HCT116 (cell line): ENCODE data around the gene UNC45A. TPM values are rescaled to one million over a fixed set of nuclear protein-coding genes. Genes with fewer than 3 reads are reported as not detected.

Experiments used
- ATAC-seq: fragments of 200-7000 bp; cut with Tn5 transposase; 2 replicates; pipeline ENCODE4 v1.9.1; 2020; ENCODE audit warnings: mild to moderate bottlenecking, moderate library complexity
- BruUV-seq: library from RNA; stranded (reverse); fragments of 400-500 nt; replicated peaks from 2 replicates; lab custom pipeline; 2021; lab: Mats Ljungman, UMichigan
- CTCF ChIA-PET: fragments of 300-600 bp; sonication (Branson Sonifier 250); formaldehyde crosslinking; loops from one replicate; lab custom pipeline; 2021; ENCODE audit warnings: antibody characterized with exemption; lab: Charles Lee
- POLR2A ChIA-PET: fragments of 300-600, 350-600 bp; sonication (Branson Sonifier 250); formaldehyde crosslinking; loops from one replicate; lab custom pipeline; 2021; ENCODE audit warnings: antibody characterized with exemption; lab: Charles Lee
- RAD21 ChIA-PET, 2 experiments: fragments of 300-600 bp; sonication (Branson Sonifier 250); formaldehyde crosslinking; loops; one replicate each; lab custom pipeline; 2023; ENCODE audit warnings: low total read pairs in 2 of 2; ENCODE audit not compliant: uncharacterized antibody in 2 of 2, unreplicated experiment in 2 of 2, low non-redundant PET in 1 of 2; lab: Charles Lee
- DNase-seq: peaks from one replicate; pipeline ENCODE4 v3.0.0-alpha.2; 2010; ENCODE audit warnings: low read depth, low spot score
- H2AFZ ChIP-seq: fragments of 200-600 bp; shearing (Covaris generic), sonication (generic); 2 replicates; pipeline ENCODE4 v1.6.1; 2017; ENCODE audit warnings: low read depth, mixed run types, mixed read lengths, antibody characterized with exemption, low read length; ENCODE audit not compliant: poor library complexity, severe bottlenecking
- H3K27ac ChIP-seq: 2 replicates; pipeline ENCODE4 v1.5.1; 2012; ENCODE audit warnings: low read depth, low read length
- H3K27me3 ChIP-seq: fragments of 200-600 bp; sonication (generic); 2 replicates; pipeline ENCODE4 v1.6.1; 2016; ENCODE audit warnings: mixed run types, low read length, mixed read lengths; ENCODE audit not compliant: insufficient read depth
- H3K36me3 ChIP-seq, 2 experiments: fragments of 200-500 bp in 1 of 2; fragments of 200-600 bp in 1 of 2; sonication (Bioruptor generic) in 1 of 2; sonication (generic) in 1 of 2; 2 replicates each; pipeline versions ENCODE4 v1.5.1 to v1.6.1; 2014 to 2016; ENCODE audit warnings: low read length in 2 of 2, inconsistent platforms in 1 of 2, mixed read lengths in 1 of 2, mixed run types in 1 of 2; ENCODE audit not compliant: insufficient read depth in 2 of 2, control insufficient read depth in 1 of 2
- H3K4me1 ChIP-seq, 2 experiments: fragments of 200-600 bp in 1 of 2; sonication (generic) in 1 of 2; 2 replicates each; pipeline versions ENCODE4 v1.5.1 to v1.6.1; 2012 to 2017; ENCODE audit warnings: low read length in 2 of 2, inconsistent platforms in 1 of 2, mild to moderate bottlenecking in 1 of 2, mixed read lengths in 1 of 2, mixed run types in 1 of 2, moderate library complexity in 1 of 2; ENCODE audit not compliant: insufficient read depth in 2 of 2, control insufficient read depth in 1 of 2
- H3K4me2 ChIP-seq: fragments of 200-600 bp; sonication (generic); 2 replicates; pipeline ENCODE4 v1.6.1; 2017; ENCODE audit warnings: mixed run types, low read length, mixed read lengths
- H3K4me3 ChIP-seq, 2 experiments: fragments of 200-600 bp in 1 of 2; sonication (generic) in 1 of 2; replicated peaks in 1 of 2; 2 replicates each; pipeline ENCODE4 v1.5.1; 2011 to 2016; ENCODE audit warnings: low read length in 2 of 2, control low read depth in 1 of 2, low read depth in 1 of 2, mild to moderate bottlenecking in 1 of 2, mixed read lengths in 1 of 2, mixed run types in 1 of 2
- H3K79me2 ChIP-seq: fragments of 200-600 bp; sonication (generic); 2 replicates; pipeline ENCODE4 v1.6.1; 2017; ENCODE audit warnings: mild to moderate bottlenecking, mixed run types, low read length, moderate library complexity, mixed read lengths; ENCODE audit not compliant: insufficient read depth
- H3K9ac ChIP-seq: fragments of 200-600 bp; sonication (generic); 2 replicates; pipeline ENCODE4 v1.6.1; 2016; ENCODE audit warnings: low read length, mixed read lengths
- H3K9me2 ChIP-seq: fragments of 200-600 bp; sonication (generic), shearing (Covaris generic); 2 replicates; pipeline ENCODE4 v1.6.1; 2017; ENCODE audit warnings: mixed run types, mild to moderate bottlenecking, moderate library complexity; ENCODE audit not compliant: insufficient read depth
- H3K9me3 ChIP-seq, 2 experiments: fragments of 200-500 bp in 1 of 2; fragments of 200-600 bp in 1 of 2; sonication (Bioruptor generic) in 1 of 2; sonication (generic) in 1 of 2; 2 replicates each; pipeline ENCODE4 v1.6.1; 2014 to 2017; ENCODE audit warnings: low read length in 2 of 2, mixed read lengths in 2 of 2, inconsistent platforms in 1 of 2, low read depth in 1 of 2, mild to moderate bottlenecking in 1 of 2, mixed run types in 1 of 2, moderate library complexity in 1 of 2; ENCODE audit not compliant: control insufficient read depth in 1 of 2, insufficient read depth in 1 of 2
- H4K20me1 ChIP-seq: fragments of 200-600 bp; sonication (generic), shearing (Covaris generic); 2 replicates; pipeline ENCODE4 v1.6.1; 2017; ENCODE audit warnings: mixed run types, mild to moderate bottlenecking, moderate library complexity; ENCODE audit not compliant: insufficient read depth
- CBX3 ChIP-seq: IDR thresholded peaks from 2 replicates; pipeline ENCODE4 v1.6.1; 2012; ENCODE audit warnings: low read depth
- CEBPB ChIP-seq: IDR thresholded peaks from 2 replicates; pipeline ENCODE4 v1.6.1; 2012; ENCODE audit warnings: low read depth
- EGR1 ChIP-seq: IDR thresholded peaks from 2 replicates; pipeline ENCODE4 v1.6.1; 2012; ENCODE audit warnings: low read depth
- ELF1 ChIP-seq: IDR thresholded peaks from 2 replicates; pipeline ENCODE4 v1.6.1; 2012; ENCODE audit warnings: low read depth, borderline replicate concordance
- EZH2 ChIP-seq: fragments of 200-600 bp; sonication (generic); IDR thresholded peaks from 2 replicates; pipeline ENCODE4 v1.6.1; 2017; ENCODE audit warnings: antibody characterized with exemption, mixed run types
- EZH2phosphoT487 ChIP-seq: fragments of 200-600 bp; IDR thresholded peaks from 2 replicates; pipeline ENCODE4 v1.6.1; 2018; ENCODE audit warnings: antibody characterized with exemption, borderline replicate concordance
- FOSL1 ChIP-seq: IDR thresholded peaks from 2 replicates; pipeline ENCODE4 v1.6.1; 2012; ENCODE audit warnings: low read depth
- JUND ChIP-seq: IDR thresholded peaks from 2 replicates; pipeline ENCODE4 v1.6.1; 2012
- POLR2A ChIP-seq: IDR thresholded peaks from 2 replicates; pipeline ENCODE4 v1.7.0; 2011; ENCODE audit warnings: borderline replicate concordance; ENCODE audit not compliant: insufficient read depth, insufficient read length; ENCODE audit errors: extremely low read depth
- POLR2AphosphoS5 ChIP-seq: IDR thresholded peaks from 2 replicates; pipeline ENCODE4 v1.6.1; 2011; ENCODE audit warnings: mild to moderate bottlenecking, low read depth, low read length, moderate library complexity
- SIN3A ChIP-seq: IDR thresholded peaks from 2 replicates; pipeline ENCODE4 v1.6.1; 2012; ENCODE audit warnings: low read depth
- SP1 ChIP-seq: IDR thresholded peaks from 2 replicates; pipeline ENCODE4 v1.6.1; 2012; ENCODE audit warnings: low read depth
- SRF ChIP-seq: IDR thresholded peaks from 2 replicates; pipeline ENCODE4 v1.6.1; 2012; ENCODE audit warnings: low read depth
- TCF7L2 ChIP-seq: IDR thresholded peaks from 2 replicates; pipeline ENCODE4 v1.7.0; 2011; ENCODE audit warnings: borderline replicate concordance, inconsistent platforms; ENCODE audit not compliant: insufficient read depth, insufficient read length; ENCODE audit errors: extremely low read depth
- YY1 ChIP-seq: IDR thresholded peaks from 2 replicates; pipeline ENCODE4 v1.6.1; 2011; ENCODE audit warnings: low read length, low read depth, moderate library complexity, mild to moderate bottlenecking; ENCODE audit not compliant: insufficient replicate concordance; ENCODE audit errors: extremely low read depth
- ZBTB33 ChIP-seq: IDR thresholded peaks from 2 replicates; pipeline ENCODE4 v1.6.1; 2011; ENCODE audit warnings: mild to moderate bottlenecking, low read length, moderate library complexity; ENCODE audit not compliant: insufficient replicate concordance; ENCODE audit errors: extremely low read depth
- ZFX ChIP-seq: fragments of 450-650 bp; IDR thresholded peaks from 2 replicates; pipeline ENCODE4 v1.6.1; 2017
- intact Hi-C: fragments of 100-400 bp; cut with micrococcal nuclease; formaldehyde crosslinking; loops from 2 replicates; pipeline ENCODE4 v1.10.0; 2022
- total RNA-seq: library from RNA; stranded (reverse); gene quantifications from one replicate; pipeline ENCODE4 v1.2.1, GENCODE V29; 2021; ENCODE audit not compliant: unreplicated experiment
- TF ChIP-seq, protein P1 (sequence below), 3 experiments: fragments of 200-600 bp in 1 of 3; sonication (generic) in 1 of 3; IDR thresholded peaks in 2 of 3; conservative IDR thresholded peaks in 1 of 3; 2 replicates each; pipeline ENCODE4 v1.5.1; 2012 to 2017; ENCODE audit warnings: low read depth in 2 of 3, low read length in 2 of 3, antibody characterized with exemption in 1 of 3, borderline replicate concordance in 1 of 3, control low read depth in 1 of 3, mild to moderate bottlenecking in 1 of 3, mixed read lengths in 1 of 3, mixed run types in 1 of 3, moderate library complexity in 1 of 3; ENCODE audit not compliant: insufficient read depth in 1 of 3
- TF ChIP-seq, protein P2 (sequence below): IDR thresholded peaks from 2 replicates; pipeline ENCODE4 v1.6.1; 2012

The UNC45A gene
- total RNA-seq, 1 experiment from 2014 or later, result 95.4 TPM

- Histone ChIP-seq H3K9me3 (no peaks in the 10 kb centered on the region), H3K4me3 (no peak overlapping the region), H3K4me1 (peaks cover 6 to 9% of the 10 kb centered on the region in 2 experiments), H4K20me1 (no peaks in the 10 kb centered on the region), H3K4me2 (no peak overlapping the region), H3K36me3 (peaks cover 21 to 24% of the 10 kb centered on the region in 2 experiments; a peak in 3 of 4 replicates), H3K79me2 (peaks cover 42% of the 10 kb centered on the region), H3K9me2 (no peaks in the 10 kb centered on the region), H3K27me3 (no peaks in the 10 kb centered on the region), H2AFZ (no peak overlapping the region), H3K27ac (no peak overlapping the region), H3K9ac (no peak overlapping the region)
- BruUV-seq, result no TSS peak
- RAD21 ChIA-PET, result no interaction called here
- CTCF ChIA-PET, result interaction anchor here (2.6 kb wide), 1 partner anchor 26 kb away, joined by 8 read pairs; the partner anchor contains the start of gene UNC45A
- intact Hi-C loops, result no loop called here
- POLR2A ChIA-PET, result no interaction called here
- ATAC-seq (no peak), DNase-seq (no peak)
- no peak for TF ChIP-seq SP1
- TF ChIP-seq ZBTB33, result no peak
- no peak for TF ChIP-seq SRF
- TF ChIP-seq, protein P1, sequence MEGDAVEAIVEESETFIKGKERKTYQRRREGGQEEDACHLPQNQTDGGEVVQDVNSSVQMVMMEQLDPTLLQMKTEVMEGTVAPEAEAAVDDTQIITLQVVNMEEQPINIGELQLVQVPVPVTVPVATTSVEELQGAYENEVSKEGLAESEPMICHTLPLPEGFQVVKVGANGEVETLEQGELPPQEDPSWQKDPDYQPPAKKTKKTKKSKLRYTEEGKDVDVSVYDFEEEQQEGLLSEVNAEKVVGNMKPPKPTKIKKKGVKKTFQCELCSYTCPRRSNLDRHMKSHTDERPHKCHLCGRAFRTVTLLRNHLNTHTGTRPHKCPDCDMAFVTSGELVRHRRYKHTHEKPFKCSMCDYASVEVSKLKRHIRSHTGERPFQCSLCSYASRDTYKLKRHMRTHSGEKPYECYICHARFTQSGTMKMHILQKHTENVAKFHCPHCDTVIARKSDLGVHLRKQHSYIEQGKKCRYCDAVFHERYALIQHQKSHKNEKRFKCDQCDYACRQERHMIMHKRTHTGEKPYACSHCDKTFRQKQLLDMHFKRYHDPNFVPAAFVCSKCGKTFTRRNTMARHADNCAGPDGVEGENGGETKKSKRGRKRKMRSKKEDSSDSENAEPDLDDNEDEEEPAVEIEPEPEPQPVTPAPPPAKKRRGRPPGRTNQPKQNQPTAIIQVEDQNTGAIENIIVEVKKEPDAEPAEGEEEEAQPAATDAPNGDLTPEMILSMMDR (IDR thresholded peaks at IDR 0.05 in 2 of 3, conservative IDR thresholded peaks at IDR 0.05 in 1 of 3; ENCODE audit: borderline replicate concordance in 1 of 3, insufficient read depth in 1 of 3, low read depth in 2 of 3, low read length in 2 of 3), result no peak
- TF ChIP-seq ZFX, result no peak
- TF ChIP-seq EZH2, result no peak
- TF ChIP-seq ELF1, result no peak
- no peak for TF ChIP-seq CBX3
- TF ChIP-seq, protein P2, sequence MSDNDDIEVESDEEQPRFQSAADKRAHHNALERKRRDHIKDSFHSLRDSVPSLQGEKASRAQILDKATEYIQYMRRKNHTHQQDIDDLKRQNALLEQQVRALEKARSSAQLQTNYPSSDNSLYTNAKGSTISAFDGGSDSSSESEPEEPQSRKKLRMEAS, result no peak
- TF ChIP-seq TCF7L2, result no peak
- TF ChIP-seq EGR1, result no peak
- no peak for TF ChIP-seq JUND
- no peak for TF ChIP-seq FOSL1
- no peak for TF ChIP-seq POLR2A
- TF ChIP-seq POLR2AphosphoS5, result no peak
- no peak for TF ChIP-seq SIN3A
- no peak for TF ChIP-seq CEBPB
- no peak for TF ChIP-seq EZH2phosphoT487
- no peak for TF ChIP-seq YY1
Measured at GRCh38 chr15:90960298-90961091, 25.4 kb downstream of the UNC45A start.
